Suprapubic skin (tissue), 4 donors: ENCODE results near the gene CBL. TPM values are rescaled to one million over a fixed set of nuclear protein-coding genes. Genes with fewer than 3 reads are reported as not detected.

ENCODE experiments used
- DNase-seq, 2 donors: peaks; one replicate each; pipeline ENCODE4 v3.0.0-alpha.2; 2019; ENCODE audit warnings: low spot score in 2 of 2
- H3K27ac ChIP-seq: fragments of 200-600 bp; sonication (generic); one replicate; pipeline ENCODE4 v1.5.1; 2019
- H3K27me3 ChIP-seq: fragments of 200-600 bp; sonication (generic); one replicate; pipeline ENCODE4 v1.5.1; 2019
- H3K36me3 ChIP-seq: fragments of 200-600 bp; sonication (generic); one replicate; pipeline ENCODE4 v1.5.1; 2019
- H3K4me1 ChIP-seq: fragments of 200-600 bp; sonication (generic); one replicate; pipeline ENCODE4 v1.5.1; 2019
- H3K4me3 ChIP-seq: fragments of 200-600 bp; sonication (generic); one replicate; pipeline ENCODE4 v1.5.1; 2019; ENCODE audit warnings: mild to moderate bottlenecking
- H3K9me3 ChIP-seq: fragments of 200-600 bp; sonication (generic); one replicate; pipeline ENCODE4 v1.5.1; 2019
- CTCF ChIP-seq, 2 donors: fragments of 200-600 bp in 1 of 2; fragments of 450-650 bp in 1 of 2; sonication (generic) in 1 of 2; IDR thresholded peaks; one replicate each; pipeline ENCODE4 v1.5.1; 2016 to 2019; ENCODE audit warnings: antibody characterized with exemption in 2 of 2, mild to moderate bottlenecking in 1 of 2, moderate library complexity in 1 of 2
- EP300 ChIP-seq: sonication (generic); formaldehyde crosslinking; IDR thresholded peaks from one replicate; pipeline ENCODE4 v1.6.1; 2017; ENCODE audit warnings: antibody characterized with exemption
- POLR2A ChIP-seq, 2 donors: fragments of 450-650 bp; IDR thresholded peaks; one replicate each; pipeline ENCODE4 v1.6.1; 2017; ENCODE audit warnings: antibody characterized with exemption in 2 of 2, mild to moderate bottlenecking in 2 of 2, moderate library complexity in 2 of 2
- POLR2AphosphoS5 ChIP-seq, 3 donors: sonication (generic); formaldehyde crosslinking; IDR thresholded peaks; one replicate each; pipeline ENCODE4 v1.6.1; 2017; ENCODE audit warnings: antibody characterized with exemption in 3 of 3
- WGBS: methylation state at CpG from one replicate; pipeline ENCODE4 v1.1.5; 2018; 5-methylcytosine and 5-hydroxymethylcytosine counted together
- total RNA-seq, 4 donors: library from RNA; depleted of rRNA; stranded (reverse); fragments of >200 nt; gene quantifications; one replicate each; pipeline ENCODE4 v1.1.0, GENCODE V29; 2016

Gene CBL
- 10 to 100 TPM; 13.2 to 17.4 (median 17.2) TPM for total RNA-seq

- Histone ChIP-seq H3K4me1 (peaks cover 22% of the 10 kb centered on the region), H3K36me3 (no peaks in the 10 kb centered on the region), H3K27ac (peak within 1 kb of the TSS; percentile 95), H3K4me3 (peak within 1 kb of the TSS; percentile 94), H3K9me3 (no peaks in the 10 kb centered on the region), H3K27me3 (no peaks in the 10 kb centered on the region)
- peak; percentile 97 for DNase-seq
- TF ChIP-seq POLR2AphosphoS5 (IDR thresholded peaks at IDR 0.05) (no peak), CTCF (IDR thresholded peaks at IDR 0.05) (peak; percentile 38 to 97)
- under 1% methylated on average over 31 of the region's 88 CpGs for WGBS
Observed at GRCh38 chr11:119205574-119206510, at the start of gene CBL. CBL (plus strand) TSS chr11:119206339; CDS start chr11:119206418, 79 bp downstream.

GRCh38 chr11:119156496-119156895, 49.6 kb upstream of the CBL start:
- 91% methylated on average over 9 of the region's 10 CpGs for WGBS
- no peaks in the 10 kb centered on the region for H3K36me3 ChIP-seq
- H3K9me3 ChIP-seq = no peaks in the 10 kb centered on the region
- no peak overlapping the region for H3K27ac ChIP-seq
- TF ChIP-seq POLR2A (IDR thresholded peaks at IDR 0.05) = no peak
- DNase-seq = no peak
- H3K27me3 ChIP-seq = no peaks in the 10 kb centered on the region
- H3K4me3 ChIP-seq = no peak overlapping the region
- H3K4me1 ChIP-seq = no peaks in the 10 kb centered on the region

DNA sequence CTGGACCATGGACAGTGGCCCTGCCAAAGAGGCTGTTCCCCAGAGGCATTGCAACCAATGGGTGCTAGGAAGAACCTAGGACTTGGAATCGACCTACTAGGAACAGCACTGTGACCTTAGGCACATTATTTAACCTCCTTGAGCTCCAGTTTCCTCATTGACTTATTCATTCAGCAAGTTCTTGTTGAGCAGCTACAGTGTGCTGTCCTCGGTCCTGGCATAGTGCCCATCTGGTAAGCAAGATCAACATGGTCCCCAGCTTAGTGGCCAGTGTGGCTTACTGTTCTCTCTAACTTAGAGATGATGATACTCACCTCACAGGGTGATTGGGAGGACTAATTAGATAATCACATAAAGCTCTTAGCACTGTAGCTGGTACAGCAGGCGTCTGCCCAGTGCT, 49.1 kb upstream of the CBL start:
- H3K27me3 ChIP-seq = no peaks in the 10 kb centered on the region
- no peaks in the 10 kb centered on the region for H3K36me3 ChIP-seq
- TF ChIP-seq POLR2A (IDR thresholded peaks at IDR 0.05) (no peak), POLR2AphosphoS5 (IDR thresholded peaks at IDR 0.05) (no peak), CTCF (IDR thresholded peaks at IDR 0.05) (no peak), EP300 (no peak)
- no peak overlapping the region for H3K27ac ChIP-seq
- WGBS = 57% methylated on average over 3 of the region's 3 CpGs
- DNase-seq = no peak
- no peaks in the 10 kb centered on the region for H3K4me1 ChIP-seq
- H3K4me3 ChIP-seq = no peak overlapping the region
- H3K9me3 ChIP-seq = no peaks in the 10 kb centered on the region

DNA sequence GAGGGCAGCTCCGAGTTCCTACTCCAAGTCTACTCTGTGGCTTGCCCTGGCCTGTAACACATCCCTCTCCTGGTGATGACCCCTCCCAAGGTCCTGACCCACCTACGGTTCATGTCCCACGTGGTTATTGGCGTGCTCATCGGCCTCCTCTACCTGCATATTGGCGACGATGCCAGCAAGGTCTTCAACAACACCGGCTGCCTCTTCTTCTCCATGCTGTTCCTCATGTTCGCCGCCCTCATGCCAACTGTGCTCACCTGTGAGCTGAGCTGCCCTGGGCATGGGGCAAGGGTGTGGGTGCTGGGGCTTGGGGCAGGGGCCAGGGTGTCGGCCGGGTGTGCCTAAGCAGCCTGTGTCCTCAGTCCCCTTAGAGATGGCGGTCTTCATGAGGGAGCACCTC, 47.7 kb upstream of the CBL start:
- Histone ChIP-seq H3K4me3 (no peak overlapping the region), H3K36me3 (no peaks in the 10 kb centered on the region), H3K27me3 (no peaks in the 10 kb centered on the region), H3K9me3 (no peaks in the 10 kb centered on the region), H3K4me1 (no peaks in the 10 kb centered on the region), H3K27ac (no peak overlapping the region)
- WGBS = 92% methylated on average over 13 of the region's 13 CpGs
- TF ChIP-seq POLR2A (IDR thresholded peaks at IDR 0.05) = no peak
- no peak for TF ChIP-seq EP300
- DNase-seq = no peak

DNA sequence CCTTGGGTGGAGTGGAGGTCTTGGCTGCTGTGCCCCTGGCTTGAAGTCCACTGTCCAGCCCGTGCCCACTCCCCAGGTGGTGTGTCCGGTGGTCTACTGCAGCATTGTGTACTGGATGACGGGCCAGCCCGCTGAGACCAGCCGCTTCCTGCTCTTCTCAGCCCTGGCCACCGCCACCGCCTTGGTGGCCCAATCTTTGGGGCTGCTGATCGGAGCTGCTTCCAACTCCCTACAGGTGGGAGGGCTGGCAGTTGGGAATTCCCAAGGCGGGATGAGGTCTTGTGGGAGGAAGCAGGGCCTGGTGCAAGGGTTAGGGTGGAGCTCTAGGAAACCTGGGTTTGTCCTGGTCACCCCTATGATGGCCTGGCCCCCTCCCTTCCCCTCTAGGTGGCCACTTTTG, 46.0 kb upstream of the CBL start:
- TF ChIP-seq EP300 = no peak
- TF ChIP-seq POLR2A (IDR thresholded peaks at IDR 0.05) = no peak
- no peak for TF ChIP-seq POLR2AphosphoS5 (IDR thresholded peaks at IDR 0.05)
- TF ChIP-seq CTCF (IDR thresholded peaks at IDR 0.05) = no peak
- WGBS = 100% methylated on average over 3 of the region's 9 CpGs

DNA sequence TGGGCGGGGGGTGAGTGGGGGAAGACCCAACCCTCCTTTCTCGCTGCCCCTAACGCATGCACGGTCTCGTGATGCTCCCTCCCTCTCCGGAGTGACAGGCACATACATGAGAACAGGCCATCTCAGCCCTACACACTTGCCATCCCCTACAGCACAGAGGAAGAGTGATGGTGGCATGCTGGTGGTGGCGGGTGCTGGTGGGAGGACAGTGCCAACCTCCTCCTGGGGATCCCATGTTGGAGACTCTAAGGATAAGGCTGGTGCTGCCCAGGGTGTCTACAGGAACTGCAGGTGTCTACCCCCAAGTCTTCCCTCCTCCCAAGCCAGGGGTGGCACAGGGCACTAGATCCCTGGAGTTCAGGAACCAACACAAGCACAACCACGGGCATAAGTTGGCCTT, 44.3 kb upstream of the CBL start:
- no peak for DNase-seq

More for the DNA sequence above, 46.0 kb upstream of the CBL start:
- Histone ChIP-seq H3K9me3 (no peaks in the 10 kb centered on the region), H3K27me3 (no peaks in the 10 kb centered on the region), H3K4me3 (no peak overlapping the region), H3K4me1 (no peaks in the 10 kb centered on the region), H3K27ac (no peak overlapping the region), H3K36me3 (no peaks in the 10 kb centered on the region)
- DNase-seq = no peak

More for the DNA sequence above, 44.3 kb upstream of the CBL start:
- Histone ChIP-seq H3K27me3 (no peaks in the 10 kb centered on the region), H3K4me1 (no peaks in the 10 kb centered on the region), H3K36me3 (no peaks in the 10 kb centered on the region), H3K9me3 (no peaks in the 10 kb centered on the region), H3K4me3 (no peak overlapping the region), H3K27ac (no peak overlapping the region)
- 87% methylated on average over 7 of the region's 8 CpGs for WGBS
- TF ChIP-seq POLR2A (IDR thresholded peaks at IDR 0.05) (no peak), EP300 (no peak), POLR2AphosphoS5 (IDR thresholded peaks at IDR 0.05) (no peak), CTCF (IDR thresholded peaks at IDR 0.05) (no peak)
